Iris pigment epithelial cell (primary cell): ENCODE data around the gene WNK2.

Experiments used
- DNase-seq: peaks from one replicate; pipeline ENCODE4 v3.0.0-alpha.2; 2011; ENCODE audit warnings: low read depth

The WNK2 gene

DNA sequence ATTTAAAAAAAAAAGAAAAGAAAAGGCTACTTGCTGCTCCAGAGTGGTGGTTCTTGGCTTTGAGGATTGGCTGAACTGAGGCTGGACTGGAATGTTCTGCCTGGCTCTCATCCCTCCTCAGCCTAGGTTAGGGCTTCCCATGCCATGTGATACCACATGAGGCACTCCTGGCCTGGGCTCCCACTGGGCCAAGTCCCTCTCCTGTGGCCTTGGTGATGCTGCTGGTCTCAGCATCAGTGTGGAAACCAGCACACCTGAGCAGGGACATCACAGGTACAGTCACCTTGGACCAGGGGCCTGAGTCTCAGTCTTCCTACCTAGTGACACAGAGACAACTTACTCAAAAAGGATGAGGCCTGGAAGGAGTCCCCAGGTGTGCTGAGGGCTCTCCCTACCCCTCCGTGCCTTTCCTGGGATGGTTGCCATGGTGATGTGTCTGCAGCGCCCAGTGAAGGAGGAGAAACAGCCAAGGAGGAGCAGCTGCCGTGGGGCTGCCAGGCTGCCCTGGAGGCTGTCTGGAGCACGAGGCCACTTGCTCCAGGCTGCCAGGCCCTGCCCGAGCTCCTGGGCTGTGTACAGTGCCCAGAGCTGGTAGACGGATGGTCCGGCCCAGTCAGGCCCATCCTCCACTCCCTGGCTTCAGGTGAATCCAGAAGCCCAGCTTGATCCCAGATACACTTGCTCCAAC lies 71.0 kb downstream of the WNK2 start:
- no peak for DNase-seq

DNA sequence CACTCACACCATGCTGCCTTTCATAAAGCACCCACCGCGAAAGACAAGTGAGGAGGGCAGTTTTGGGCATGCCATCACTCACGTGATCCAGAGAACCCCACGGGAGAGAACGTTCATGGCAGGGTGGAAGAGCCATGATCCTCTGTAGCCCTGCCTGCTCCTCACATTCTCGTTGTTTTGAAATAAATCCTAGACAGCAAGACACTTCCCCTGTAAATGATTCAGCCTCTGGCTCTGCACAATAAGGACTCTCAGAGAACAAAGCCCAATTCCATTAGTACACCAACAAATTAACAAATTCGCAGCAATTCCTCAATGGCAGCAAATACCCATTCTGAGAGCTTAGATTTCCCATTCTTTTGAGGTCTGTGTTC lies 71.5 kb downstream of the WNK2 start:
- DNase-seq: no peak

DNA sequence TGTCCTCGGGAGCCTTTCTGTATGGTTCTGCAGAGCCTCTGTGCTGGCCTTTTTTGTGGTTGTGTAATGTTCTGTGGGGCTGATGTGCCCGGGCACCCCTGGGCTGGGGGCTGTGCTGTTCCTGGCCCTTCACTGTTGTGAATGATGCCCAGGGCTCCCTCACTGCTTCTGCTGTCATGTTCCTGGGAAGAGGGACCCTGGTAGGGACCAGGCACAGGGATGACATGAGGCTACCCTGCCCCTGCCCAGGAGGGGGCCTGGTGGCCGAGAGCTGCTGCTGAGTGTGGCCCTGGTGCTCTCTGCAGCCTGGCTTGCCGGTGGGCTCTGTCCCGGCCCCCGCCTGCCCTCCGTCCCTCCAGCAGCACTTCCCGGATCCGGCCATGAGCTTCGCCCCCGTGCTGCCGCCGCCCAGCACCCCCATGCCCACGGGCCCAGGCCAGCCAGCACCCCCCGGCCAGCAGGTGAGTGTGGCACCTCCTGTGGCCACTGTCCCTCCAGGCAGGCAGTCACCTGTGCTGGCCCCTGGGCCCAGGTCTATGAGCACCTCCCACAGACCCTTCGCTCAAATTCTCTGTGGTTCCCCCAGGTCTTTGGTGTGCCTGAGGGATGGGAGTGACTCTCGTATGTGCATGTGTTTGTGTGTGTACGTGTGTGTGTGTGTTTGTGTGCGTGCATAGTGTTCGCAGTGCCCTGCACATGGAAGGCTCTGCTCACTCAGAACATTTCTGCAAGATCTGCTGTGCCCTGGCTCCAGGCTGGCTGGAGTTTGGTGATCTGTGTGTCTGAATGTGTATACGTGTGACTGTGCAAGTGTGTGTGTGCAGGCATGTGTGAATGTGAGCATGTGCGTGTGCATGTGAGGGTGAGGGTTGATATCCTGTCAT lies 72.3 kb downstream of the WNK2 start:
- no peak for DNase-seq

DNA sequence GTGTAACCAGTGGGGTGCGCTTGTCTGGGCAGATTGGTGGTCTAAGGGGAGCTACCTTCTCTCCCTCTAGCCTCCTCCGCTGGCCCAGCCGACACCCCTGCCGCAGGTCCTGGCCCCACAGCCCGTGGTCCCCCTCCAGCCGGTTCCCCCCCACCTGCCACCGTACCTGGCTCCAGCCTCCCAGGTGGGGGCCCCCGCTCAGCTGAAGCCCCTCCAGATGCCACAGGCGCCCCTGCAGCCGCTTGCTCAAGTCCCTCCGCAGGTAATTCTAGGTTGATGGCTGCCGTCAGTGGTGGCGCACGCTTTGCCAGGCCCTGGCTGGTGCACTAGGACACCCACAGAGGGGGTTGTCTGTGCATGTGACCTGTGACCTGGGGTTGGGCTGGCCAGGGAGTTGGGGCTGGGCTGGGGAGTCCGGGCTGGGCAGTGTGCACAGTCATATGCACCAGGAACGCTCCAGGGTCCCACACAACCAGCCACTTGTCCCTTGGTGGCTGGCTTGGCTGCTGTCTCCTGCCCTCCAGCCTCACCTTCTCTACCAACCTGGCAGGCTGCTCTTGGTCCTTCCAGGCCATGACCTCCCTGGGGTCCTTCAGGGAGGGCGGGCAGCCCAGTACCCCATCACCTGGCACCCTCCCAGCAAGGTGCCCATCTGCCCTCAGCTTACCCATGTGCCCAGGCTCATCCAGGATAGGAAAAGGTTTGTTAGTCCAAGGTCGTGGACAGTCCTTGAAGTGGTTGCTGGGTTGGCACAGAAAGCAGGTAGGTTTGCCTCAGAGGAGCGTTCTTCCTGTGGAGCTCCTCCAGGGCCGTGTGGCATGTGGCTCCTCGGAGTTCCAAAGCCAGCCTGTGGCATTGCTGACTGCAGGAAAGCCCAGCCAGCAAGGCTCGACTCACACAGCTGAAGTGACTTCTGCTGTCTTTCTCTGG lies 73.2 kb downstream of the WNK2 start:
- DNase-seq: no peak

DNA sequence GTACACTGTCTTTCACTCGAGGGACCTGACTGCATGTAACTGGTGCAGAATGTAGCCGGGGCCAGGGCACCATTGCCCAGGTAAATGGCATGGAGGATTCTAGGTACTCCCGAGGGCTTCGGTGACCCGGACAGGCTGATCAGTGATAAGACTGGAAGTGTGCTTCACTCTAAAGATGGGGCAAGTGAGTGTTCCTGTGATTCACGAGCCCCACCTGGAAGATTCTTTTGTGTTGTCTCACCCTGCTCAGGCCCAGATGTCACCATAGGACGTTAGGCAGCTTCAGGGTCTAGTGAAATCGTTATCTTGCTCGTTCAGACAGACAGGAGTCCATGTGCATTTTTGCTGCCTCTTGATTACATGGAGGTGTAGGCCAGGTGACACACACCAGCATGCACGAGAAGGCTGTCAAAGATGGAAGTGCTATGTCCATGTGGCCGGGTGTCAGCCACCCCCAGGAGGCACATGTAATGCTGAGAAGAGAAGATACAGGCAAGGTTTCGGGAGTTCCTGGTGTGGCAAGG lies 73.9 kb downstream of the WNK2 start:
- DNase-seq: no peak

DNA sequence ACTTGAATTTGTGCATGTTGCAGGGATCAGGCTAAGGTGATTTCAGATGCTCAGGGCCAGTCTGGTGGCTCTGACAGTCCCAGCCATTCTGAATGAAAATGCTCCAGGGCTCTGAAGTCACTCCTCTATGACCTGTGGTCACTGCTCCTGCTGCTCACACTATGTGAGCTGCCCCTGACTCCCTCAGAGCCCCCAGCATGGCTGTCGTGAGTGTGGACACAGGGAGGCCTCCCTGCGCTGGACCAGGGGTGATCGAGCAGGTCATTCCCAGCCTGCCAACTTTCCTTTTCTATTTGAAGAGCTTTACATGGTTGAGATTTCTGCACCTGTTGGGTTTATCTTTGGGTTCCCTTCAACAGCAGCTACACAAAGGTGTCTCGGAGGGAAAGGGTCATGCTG lies 74.5 kb downstream of the WNK2 start:
- DNase-seq: no peak

DNA sequence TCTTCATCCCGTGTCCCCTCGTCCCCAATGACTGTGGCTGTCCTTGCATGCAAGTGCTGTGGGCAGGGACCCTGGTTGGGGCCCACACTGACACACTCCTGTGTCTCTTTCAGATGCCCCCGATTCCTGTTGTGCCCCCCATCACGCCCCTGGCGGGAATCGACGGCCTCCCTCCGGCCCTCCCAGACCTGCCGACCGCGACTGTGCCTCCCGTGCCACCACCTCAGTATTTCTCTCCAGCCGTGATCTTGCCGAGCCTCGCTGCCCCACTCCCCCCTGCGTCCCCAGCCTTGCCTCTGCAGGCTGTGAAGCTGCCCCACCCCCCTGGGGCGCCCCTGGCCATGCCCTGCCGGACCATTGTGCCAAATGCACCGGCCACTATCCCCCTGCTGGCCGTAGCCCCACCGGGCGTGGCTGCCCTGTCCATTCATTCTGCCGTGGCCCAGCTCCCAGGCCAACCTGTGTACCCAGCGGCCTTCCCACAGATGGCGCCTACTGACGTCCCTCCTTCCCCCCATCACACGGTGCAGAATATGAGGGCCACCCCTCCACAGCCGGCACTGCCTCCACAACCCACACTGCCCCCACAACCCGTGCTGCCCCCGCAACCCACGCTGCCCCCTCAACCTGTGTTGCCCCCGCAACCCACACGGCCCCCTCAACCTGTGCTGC lies 75.0 kb downstream of the WNK2 start:
- no peak for DNase-seq

DNA sequence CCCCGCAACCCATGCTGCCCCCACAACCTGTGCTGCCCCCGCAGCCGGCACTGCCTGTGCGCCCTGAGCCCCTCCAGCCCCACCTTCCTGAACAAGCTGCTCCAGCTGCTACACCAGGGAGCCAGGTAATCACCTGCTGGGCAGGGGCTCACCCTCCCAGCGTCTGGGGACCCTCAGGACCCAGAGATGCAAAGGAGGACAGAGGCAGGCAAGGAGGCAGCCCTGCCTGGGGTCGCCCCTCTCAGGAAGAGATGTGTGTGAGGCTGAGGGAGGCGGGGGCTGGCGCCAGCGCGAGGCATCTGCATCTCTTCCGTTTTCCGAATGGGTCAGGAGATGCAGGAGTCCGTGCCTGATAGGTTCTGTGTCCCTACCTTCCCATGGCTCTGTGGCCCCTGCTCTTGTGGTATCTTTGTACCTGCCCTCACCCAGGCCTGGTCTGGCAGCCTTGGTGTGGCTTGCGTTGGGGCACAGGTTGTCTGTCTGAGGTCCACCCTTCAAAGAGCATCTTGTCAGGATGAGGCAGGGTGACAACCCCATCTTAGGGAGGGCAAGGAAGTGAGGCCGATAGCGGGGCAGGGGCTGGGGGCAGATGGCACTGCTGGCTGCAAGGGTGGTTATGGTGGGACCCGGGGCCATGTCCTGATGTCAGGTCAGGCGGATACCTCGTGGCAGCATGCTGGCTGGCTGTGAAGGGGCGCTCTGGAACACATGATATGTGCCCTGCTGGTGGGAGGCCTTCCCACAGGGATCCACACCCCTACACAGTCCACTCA lies 75.7 kb downstream of the WNK2 start:
- no peak for DNase-seq

DNA sequence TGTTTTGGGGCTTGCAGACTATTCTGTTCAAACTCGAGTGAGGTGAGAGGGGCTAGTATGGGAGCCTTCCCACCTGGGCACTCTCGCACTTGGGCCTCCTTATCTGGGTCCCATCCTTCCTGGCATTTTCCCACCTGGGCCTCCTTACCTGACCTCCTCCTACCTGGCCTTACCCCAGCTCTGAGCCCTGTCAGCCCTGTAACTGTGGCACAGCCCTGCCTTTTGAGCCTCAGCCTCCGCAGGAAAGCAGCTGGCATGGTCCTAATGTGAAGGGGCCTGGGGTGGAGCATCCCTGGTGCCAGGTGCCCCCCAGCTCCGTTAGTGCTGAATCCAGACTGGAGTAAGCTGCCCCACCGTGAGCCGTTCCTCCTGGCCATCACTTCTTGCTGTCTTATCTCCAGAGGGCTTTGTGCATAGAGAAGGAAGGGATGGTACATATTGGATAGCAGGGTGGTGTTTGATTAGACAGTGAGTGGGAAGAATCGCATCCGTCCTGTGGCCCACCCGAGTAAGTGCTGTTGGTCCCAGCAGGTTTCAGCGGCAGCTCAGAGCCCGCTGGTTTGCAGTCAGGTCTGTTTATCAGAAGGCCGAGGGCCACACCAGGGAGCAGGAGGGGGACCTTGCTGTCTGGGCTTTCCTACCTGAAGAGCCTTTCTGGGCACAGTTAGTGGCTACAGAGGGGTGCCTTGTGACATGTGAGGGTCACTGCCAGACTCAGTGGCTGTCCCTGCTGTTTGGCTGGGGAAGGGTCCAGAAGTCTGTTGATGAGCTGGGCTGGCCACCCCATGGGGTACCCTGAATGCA lies 76.5 kb downstream of the WNK2 start:
- no peak for DNase-seq

DNA sequence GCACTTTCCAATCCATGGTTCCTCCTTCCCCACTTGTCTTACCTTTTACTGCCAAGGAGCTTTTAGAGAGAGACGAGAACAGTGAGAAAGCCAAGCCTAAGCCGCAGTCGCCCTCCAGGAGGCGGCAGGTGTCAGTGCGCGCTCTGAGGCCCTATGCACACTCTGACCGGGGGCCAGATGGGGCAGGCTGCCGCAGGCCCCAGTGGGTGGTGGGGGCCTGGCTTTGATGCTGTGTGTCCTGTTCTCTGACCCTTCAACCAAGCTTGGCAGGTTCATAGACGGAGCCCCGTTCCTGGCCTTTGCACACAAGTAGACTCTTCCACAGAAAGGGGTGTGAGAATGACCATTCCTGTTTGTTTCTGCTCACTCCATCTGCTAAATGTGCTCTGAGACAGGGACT lies 77.3 kb downstream of the WNK2 start:
- no peak for DNase-seq

DNA sequence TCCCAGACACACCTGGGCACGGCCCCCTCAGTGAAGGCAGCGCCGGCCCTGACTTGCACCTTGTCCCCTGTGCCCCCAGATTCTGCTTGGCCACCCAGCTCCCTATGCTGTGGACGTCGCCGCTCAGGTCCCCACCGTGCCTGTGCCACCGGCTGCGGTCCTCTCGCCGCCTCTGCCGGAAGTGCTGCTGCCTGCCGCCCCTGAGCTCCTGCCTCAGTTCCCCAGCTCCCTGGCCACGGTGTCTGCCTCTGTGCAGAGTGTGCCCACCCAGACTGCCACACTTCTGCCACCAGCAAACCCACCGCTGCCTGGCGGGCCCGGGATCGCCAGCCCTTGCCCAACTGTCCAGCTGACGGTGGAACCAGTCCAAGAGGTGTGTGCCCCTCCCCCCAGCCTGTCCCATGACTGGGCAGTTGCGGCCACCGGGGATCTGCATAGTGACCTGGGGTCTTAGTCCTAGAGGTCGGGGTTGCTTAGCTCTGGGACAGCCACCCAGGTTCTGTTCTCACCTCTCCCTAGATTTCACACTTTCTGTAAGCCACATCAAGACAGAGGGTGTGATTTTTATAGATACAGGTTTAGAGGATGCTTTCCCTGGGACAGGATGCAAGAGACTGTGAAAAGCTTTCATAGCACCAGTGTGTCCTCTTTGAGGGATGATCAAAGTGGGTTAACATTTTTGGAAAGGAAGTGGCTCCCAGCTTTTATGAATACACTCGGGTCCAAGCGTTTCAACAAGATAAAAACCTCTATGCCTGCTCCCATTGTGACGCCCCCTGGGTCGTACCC lies 78.0 kb downstream of the WNK2 start:
- no peak for DNase-seq

DNA sequence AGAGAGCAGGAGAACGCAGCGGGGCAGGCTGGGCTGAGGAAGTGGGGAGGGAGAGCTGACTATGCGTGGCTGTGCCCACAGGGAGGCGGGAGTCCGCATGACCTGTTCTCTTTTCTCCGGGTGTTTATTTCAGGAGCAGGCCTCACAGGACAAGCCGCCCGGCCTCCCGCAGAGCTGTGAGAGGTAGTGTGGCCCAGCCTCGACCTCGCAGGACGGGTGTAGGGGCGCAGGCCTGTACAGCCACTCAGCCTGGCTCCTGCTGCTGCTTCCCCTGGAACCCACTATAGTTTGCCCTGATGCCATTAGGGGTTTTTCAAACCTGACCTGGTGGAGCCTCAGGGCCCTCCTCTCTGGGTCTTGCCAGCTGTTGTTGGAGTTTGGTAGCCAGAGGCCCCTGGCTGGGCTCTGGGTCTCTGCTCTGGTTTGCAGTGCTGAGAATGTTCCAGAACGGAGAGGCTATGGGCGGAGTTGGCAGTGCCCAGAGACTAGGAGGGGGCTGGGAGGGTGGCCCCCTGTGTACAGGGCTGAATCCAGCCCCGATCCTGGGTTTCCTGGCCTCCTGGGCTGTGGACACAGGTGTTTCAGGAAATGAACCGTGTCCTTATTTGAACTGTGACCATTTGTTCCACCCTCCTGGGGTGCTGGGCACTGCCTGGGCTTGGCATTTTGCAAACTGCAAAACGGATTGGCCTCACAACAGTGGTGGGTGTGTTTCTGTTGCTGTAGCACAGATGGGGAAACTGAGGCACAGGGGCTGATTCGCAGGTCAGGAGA lies 78.8 kb downstream of the WNK2 start:
- DNase-seq: no peak

DNA sequence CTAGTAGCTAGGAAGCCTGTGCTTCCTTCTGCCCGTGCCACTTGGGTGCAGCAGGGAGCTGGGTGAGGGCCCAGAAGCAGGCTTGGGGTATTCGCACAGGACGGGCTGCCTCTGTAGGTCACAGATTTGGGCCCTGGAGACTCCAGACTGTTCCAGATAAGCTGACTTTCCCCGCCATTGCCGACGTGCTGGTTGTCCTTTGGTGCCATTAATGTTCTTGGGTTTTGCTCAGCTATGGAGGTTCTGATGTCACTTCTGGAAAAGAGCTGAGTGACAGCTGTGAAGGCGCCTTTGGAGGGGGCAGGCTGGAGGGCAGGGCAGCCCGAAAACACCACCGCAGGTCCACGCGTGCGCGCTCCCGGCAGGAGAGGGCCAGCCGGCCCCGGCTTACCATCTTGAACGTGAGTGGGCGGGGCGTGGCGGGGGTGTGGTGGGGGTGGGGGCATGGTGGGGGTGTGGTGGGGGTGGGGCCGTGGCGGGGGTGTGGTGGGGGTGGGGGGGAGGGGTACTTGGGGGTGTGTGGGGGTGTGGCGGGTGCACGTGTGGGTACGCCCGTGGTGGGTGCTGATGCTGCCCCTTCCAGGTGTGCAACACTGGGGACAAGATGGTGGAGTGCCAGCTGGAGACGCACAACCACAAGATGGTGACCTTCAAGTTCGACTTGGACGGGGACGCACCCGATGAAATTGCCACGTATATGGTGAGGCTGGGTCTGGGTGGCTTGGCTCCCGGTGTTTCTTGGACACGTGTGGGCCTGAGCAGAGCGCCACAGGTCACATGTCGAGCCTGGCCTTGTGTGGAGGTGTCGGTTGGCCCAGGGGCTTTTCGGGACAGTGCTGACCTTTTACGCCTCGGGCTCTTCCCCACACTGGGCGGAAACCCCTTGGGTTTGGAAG lies 79.6 kb downstream of the WNK2 start:
- DNase-seq: no peak

DNA sequence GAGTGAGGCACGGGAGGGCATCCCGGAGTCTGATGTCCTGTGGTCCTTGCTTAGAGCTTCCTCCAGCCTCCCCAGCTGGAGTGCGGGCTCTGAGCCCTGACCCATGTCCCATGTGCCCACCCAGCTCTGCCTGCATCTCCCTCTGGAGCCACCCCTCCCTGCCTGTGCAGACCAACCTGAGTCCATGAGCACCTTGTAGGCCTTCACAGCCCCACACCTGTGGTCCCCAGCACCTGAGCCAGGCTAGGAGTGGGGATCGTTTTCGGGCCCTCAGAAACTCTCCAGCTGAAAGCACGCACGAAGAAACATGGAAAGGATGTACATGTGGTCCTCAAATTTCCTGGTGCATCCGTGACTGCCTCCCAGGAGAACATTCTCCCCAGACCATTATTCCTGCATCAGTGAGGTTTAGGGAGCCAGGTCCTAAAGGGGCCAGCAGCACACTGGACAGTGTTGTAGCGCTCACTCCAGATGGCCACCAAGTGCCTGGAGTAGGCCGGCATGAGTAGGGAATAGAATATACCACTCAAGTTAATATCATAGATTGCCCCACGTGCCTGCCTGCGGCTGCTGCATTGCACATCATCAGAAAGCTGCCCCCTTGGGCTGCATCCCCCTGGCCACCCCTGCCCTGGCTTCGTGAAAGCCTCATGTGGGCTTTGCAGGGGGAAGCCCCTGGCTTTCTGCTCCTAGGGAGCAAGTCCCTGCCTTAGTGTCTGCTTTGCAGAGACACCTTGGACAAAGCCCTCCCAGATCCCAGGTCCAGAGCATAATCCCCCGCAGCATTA lies 80.6 kb downstream of the WNK2 start:
- no peak for DNase-seq

DNA sequence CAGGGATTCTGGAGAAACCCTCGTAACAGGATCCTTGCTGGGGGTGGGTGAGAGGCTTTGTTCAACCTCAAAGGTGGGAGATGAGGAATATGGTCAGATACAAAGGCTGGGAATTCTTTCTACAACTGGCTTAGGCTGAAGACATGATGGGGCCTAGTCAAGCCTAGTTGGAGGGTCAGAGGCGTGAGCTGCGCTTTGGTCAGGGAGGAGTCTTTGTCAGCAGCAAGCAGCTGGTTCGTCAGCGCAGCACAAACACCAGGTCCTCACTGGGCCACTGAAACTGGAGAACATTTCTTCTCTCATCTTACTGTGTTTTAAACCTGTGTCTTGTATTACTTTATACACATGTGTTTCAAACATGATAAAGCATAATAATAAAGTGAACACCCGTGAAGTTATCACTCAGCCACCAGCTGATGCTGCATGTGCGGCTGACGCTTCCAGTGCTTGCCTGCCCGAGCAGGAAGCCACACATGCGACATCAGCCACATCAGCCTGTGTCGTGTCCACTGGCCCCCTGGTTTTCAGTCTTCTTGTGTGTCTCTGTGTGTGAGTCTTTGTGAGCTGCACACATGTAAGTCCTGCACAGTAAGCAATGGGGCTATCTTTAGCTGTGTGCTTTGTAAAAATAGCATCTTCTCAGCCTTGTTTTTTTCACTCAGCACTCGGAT lies 81.5 kb downstream of the WNK2 start:
- DNase-seq: no peak

DNA sequence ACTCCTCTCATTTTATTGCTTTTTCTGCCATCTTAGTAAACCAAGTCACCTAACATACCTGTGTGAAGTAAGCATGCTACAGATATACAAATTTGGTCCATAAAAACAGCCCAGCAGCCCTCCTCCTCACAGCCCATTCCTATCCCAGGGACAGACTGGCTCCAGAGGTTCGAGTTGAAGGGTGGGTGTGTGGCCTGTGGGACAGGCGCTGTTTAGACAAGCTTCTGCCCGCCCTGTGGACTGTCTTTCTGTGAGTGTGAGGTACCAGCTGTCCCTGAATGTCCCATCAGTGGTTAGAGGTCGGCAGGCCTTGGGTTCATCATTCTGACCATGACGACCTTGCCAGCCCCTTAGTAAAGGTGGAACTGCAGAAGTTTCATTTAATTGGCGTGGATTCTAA lies 82.0 kb downstream of the WNK2 start:
- DNase-seq: no peak
